Dermis blood vessel endothelial cell (primary cell): ENCODE measurements around the gene MRPL1. TPM values are rescaled to one million over a fixed set of nuclear protein-coding genes. Genes with fewer than 3 reads are reported as not detected.

Experiments
- DNase-seq: peaks from one replicate; pipeline ENCODE4 v3.0.0; 2010
- total RNA-seq: library from RNA; depleted of rRNA; stranded (reverse); fragments of >200 nt; gene quantifications from 2 replicates; pipeline ENCODE4 v1.2.3, GENCODE V29; 2014

Gene MRPL1
- total RNA-seq: 33.2 and 40.5 TPM in 2 replicates

DNA sequence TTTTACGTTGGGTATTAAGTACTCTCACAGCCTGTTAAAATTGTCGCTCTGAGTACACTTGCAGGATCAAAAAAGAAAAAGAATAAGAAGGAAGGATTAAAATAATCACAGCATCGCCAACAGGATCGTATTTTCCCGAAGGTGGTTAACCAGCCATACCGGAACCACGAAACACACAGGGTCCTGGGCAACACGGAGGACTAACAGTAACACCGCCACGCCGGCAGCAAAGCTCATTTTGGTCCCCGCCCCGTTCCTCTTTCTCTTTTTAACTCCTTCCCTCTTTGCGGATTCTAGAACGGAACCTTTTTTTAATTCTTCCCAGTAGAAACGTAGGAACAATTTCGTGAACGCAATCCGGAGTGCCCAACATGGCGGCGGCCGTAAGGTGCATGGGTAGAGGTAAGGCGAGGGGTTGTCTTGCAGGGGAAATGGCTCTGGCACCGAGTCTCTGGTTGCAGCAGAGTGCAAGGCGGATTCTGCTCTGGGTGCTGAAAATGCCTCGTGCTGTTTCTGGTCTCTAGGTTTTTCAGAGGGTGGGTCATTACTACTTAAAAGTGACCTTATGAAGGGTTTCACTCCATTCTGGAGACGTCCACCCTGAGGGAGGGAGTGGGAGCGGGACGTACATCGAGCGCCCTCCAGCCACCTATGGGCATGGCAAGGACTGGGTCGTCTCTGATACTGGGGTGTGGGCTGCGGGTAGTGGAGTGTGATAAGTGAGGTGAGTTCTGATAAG lies at the start of gene MRPL1:
TSS of gene MRPL1 (plus strand) at position 353 of the 739 bp plus-strand sequence. CDS start at position 372, 19 bp downstream.
- peak; percentile 96 for DNase-seq

- no peak for DNase-seq
Measured at GRCh38 chr4:77815636-77816035, 47.0 kb upstream of the MRPL1 start.

DNA sequence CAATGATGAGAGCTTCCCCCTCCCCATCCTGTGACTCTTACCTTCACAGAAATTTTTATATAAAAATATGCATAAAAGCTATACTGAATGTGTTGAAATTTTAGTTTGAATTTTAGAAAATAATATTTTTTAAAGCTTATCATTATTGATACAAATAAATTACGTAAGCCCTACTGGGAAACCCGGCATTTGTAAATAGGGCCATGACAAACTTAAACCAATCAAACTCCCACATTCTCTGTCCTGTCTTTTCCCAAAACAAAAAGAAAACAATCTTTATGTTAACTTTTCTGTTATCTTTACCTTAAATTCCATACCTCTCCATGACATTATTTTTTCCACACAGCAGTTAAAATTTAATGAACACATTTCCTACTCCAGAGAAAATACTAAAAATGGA lies 46.1 kb upstream of the MRPL1 start:
- no peak for DNase-seq

- DNase-seq: peak; percentile 27
Measured at GRCh38 chr4:77817304-77818072, 45.1 kb upstream of the MRPL1 start.

DNA sequence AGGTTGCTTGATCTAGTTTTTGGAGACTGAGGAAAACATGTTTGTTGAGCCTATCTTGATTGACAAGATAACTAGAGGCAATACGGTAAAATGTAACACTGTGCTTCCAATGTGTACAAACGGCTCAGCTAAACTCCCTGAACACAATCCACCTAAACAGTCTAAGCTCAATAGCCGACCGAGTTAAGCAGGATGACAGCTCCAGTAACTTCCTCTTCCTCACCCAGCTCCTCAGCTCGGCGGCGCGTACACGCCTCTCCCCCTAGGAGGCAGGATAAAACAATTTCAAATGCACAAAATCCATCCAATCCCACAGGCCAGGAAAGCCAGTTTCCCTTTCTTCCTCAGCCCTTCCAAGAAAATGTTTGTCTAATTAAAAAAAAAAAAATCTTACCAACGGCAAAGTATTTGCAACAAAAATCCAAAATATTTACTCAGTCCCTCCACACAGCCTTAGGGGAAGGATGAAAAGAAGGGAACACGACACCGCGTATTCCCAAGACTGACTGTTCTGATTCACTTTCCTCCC lies 44.5 kb upstream of the MRPL1 start:
- peak; percentile 92 for DNase-seq

GRCh38 chr4:77818602-77819403 lies 43.8 kb upstream of the MRPL1 start, which contains the start of gene CNOT6L:
Gene CNOT6L (minus strand): TSS chr4:77819368. CDS start chr4:77819308, 60 bp downstream.
- DNase-seq: peak; percentile 83

DNA sequence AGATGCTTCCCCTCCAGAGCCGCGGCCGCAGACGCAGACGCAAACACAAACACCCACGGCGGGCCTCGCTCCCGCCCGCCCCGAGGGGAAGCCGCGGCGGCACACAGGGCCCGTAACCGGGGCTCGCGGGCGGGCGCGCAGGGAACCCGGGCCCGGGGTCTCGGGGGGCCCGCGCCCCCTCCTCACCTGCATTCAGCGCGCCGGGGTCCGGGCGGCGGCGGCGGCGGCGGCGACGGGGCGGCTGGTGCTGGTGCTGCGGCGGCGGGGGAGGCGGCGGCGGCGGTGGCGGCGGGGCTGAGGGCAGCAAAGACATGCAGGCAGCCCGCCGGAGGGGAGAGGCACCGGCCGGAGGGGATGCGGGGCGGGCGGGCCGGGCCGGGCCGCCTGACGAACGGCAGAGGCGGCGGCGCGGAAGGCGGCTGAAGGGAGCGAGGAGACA lies 43.2 kb upstream of the MRPL1 start:
- DNase-seq: no peak

GRCh38 chr4:77819843-77820648 lies 42.6 kb upstream of the MRPL1 start:
- peak; percentile 95 for DNase-seq

DNA sequence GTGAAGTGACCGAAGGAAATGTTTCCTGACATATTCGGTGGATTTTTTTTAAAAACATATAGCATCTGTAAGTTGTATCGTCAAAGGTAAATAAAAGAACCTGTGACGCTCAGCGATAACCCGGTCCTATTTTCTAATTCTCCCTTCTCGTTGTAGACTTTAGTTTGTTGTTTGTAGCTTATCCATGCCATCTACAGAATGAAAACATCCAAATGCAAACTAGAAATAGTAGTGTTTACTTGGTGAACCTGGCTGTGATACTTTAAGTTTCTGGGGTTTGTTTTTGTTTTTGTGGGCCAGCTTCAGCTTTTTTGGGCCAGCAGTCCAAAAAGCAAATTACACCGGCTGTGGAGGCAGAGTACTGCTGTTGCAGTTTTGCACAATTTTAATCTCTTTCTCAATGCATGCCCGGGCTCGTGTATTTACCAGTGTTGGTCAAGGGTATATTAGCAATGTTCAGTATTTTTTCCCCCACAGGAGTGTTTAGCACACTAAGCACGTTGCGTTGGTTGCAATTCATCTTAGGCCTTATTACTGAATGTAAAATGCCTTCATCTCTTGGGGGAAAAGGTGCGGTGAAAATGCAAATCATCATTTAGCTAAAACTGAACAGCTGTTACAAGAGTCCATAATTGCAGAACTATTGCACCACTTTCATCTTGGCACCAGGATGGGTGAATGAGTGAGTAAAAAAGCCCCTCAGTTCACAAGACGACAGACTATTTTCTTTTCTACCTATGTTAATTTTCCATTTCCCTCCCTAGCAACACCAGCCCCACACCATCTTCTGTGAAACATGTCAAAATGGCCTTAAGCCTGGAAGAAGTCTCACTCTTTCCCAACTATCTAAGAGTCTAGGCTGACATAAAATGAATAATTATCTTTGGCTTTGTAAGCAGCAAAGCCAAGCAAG lies 41.7 kb upstream of the MRPL1 start:
- DNase-seq: peak; percentile 17

DNA sequence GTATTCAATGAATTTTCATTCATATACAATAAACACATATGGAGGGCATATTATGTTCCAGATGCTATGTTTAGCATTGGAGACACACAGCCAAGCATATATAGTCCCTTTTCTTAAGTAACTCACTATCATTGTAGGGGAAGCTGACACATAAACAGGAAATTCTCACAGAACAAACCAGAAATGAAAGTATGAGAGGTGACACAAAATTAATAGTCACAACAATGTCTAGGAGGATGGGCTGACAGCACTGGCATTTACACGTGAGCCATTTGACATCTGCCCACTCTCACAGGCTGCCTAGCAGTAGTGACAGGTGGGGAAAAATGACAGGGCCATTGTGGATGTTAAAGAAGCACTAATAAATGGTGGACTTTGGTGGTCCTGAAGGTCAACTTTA lies 40.9 kb upstream of the MRPL1 start:
- peak; percentile 54 for DNase-seq

- DNase-seq: no peak
Measured at GRCh38 chr4:77826275-77826674, 36.4 kb upstream of the MRPL1 start.

DNA sequence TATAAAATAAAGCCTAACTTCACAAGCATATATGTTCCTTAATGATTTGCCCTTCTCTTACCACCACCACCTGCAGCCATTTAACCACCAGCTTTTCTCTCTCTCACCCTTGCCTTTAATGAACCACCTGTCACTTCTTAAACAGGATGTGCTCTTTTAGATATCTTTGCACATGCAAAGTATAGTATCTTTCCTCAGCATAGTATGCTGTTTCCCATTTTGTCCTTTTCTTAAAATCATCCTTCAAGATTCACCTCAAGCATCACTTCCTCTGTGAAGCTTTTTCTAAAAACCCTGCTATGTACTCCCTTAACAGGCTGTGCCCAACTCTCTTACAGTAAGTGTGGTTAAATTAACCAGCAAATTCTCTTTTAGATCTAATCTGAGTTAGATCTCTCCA lies 35.3 kb upstream of the MRPL1 start:
- DNase-seq: no peak

GRCh38 chr4:77833126-77833724 lies 29.4 kb upstream of the MRPL1 start:
- DNase-seq: no peak

- no peak for DNase-seq
Measured at GRCh38 chr4:77834403-77834802, 28.2 kb upstream of the MRPL1 start.

GRCh38 chr4:77843628-77844027 lies 19.0 kb upstream of the MRPL1 start:
- DNase-seq: peak; percentile 27

- no peak for DNase-seq
Measured at GRCh38 chr4:77844363-77844762, 18.3 kb upstream of the MRPL1 start.

DNA sequence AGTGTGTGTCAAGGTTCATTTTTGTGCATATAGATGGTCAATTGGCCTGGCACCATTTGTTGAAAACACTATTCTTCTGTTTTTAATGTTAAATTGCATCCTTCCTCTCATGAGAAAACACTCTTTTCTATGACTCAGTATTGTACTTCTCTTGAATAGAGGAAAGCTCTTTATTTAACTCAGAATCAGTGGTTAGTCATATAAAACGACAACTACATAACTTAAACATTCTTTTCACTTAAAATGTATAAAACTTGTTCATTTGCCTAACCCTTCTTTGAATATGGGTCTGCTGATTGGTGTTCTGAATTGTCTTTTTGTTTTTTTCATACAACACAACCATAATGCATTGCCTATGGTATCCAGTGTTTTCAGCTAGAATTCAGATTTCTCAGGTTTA lies 17.2 kb upstream of the MRPL1 start:
- DNase-seq: peak; percentile 43

GRCh38 chr4:77845929-77846328 lies 16.7 kb upstream of the MRPL1 start:
- no peak for DNase-seq

- DNase-seq: peak; percentile 25
Measured at GRCh38 chr4:77848508-77848907, 14.1 kb upstream of the MRPL1 start.

GRCh38 chr4:77849278-77849965 lies 13.2 kb upstream of the MRPL1 start:
- DNase-seq: peak; percentile 53
